Esophagus muscularis mucosa (tissue), 4 donors: ENCODE measurements around the gene TMEM247. TPM values are rescaled to one million over a fixed set of nuclear protein-coding genes. Genes with fewer than 3 reads are reported as not detected.
A peak's percentile ranks its signal among the peaks of the same experiment; 100 is the strongest.

Source experiments
- DNase-seq: peaks from one replicate; pipeline ENCODE4 v3.0.0-alpha.2; 2017; ENCODE audit errors: extremely low spot score
- H3K27ac ChIP-seq, 4 donors: fragments of 200-600 bp; sonication (generic); replicated peaks in 1 of 4; 1 replicate in 3 of 4; 2 replicates in 1 of 4; pipeline ENCODE4 v1.5.1; 2016 to 2019; ENCODE audit warnings: mild to moderate bottlenecking in 1 of 4
- H3K27me3 ChIP-seq, 4 donors: fragments of 200-600 bp; sonication (generic); one replicate each; pipeline versions ENCODE4 v1.5.1 to v1.6.0; 2016 to 2019
- H3K36me3 ChIP-seq, 4 donors: fragments of 200-600 bp; sonication (generic); one replicate each; pipeline ENCODE4 v1.5.1; 2016 to 2019
- H3K4me1 ChIP-seq, 4 donors: fragments of 200-600 bp; sonication (generic); one replicate each; pipeline ENCODE4 v1.5.1; 2016 to 2019
- H3K4me3 ChIP-seq, 4 donors: fragments of 200-600 bp; sonication (generic); 1 replicate in 2 of 4; 2 replicates in 2 of 4; pipeline ENCODE4 v1.5.1; 2016 to 2019; ENCODE audit warnings: mild to moderate bottlenecking in 4 of 4, moderate library complexity in 1 of 4
- H3K9me3 ChIP-seq, 4 donors: fragments of 200-600 bp; sonication (generic); 1 replicate in 3 of 4; 2 replicates in 1 of 4; pipeline ENCODE4 v1.5.1; 2016 to 2019
- EP300 ChIP-seq: sonication (generic); formaldehyde crosslinking; IDR thresholded peaks from one replicate; pipeline ENCODE4 v1.6.1; 2017; ENCODE audit warnings: antibody characterized with exemption
- POLR2A ChIP-seq: fragments of 450-650 bp; IDR thresholded peaks from one replicate; pipeline ENCODE4 v1.6.1; 2017; ENCODE audit warnings: antibody characterized with exemption, moderate library complexity, mild to moderate bottlenecking, low read depth
- POLR2AphosphoS5 ChIP-seq, 2 donors: sonication (generic); formaldehyde crosslinking; IDR thresholded peaks; one replicate each; pipeline ENCODE4 v1.6.1; 2017; ENCODE audit warnings: antibody characterized with exemption in 2 of 2
- WGBS: methylation state at CpG from one replicate; pipeline ENCODE4 v1.1.5; 2018; 5-methylcytosine and 5-hydroxymethylcytosine counted together
- intact Hi-C: fragments of 100-400 bp; cut with DNase I; formaldehyde crosslinking; loops from one replicate; pipeline ENCODE4 v1.15.1; 2023
- total RNA-seq, 4 donors: library from RNA; depleted of rRNA; stranded (reverse); fragments of >200 nt; gene quantifications; one replicate each; pipeline versions ENCODE4 v1.1.0 to v1.2.1, GENCODE V29; 2016
- TF ChIP-seq, protein P1 (sequence below), 3 experiments: fragments of 200-600 bp in 2 of 3; fragments of 450-650 bp in 1 of 3; sonication (generic) in 2 of 3; IDR thresholded peaks; one replicate each; pipeline ENCODE4 v1.5.1; 2017 to 2019; ENCODE audit warnings: antibody characterized with exemption in 3 of 3, mild to moderate bottlenecking in 2 of 3, moderate library complexity in 1 of 3

The TMEM247 gene
- total RNA-seq, 4 donors from 2014 or later = not detected

DNA sequence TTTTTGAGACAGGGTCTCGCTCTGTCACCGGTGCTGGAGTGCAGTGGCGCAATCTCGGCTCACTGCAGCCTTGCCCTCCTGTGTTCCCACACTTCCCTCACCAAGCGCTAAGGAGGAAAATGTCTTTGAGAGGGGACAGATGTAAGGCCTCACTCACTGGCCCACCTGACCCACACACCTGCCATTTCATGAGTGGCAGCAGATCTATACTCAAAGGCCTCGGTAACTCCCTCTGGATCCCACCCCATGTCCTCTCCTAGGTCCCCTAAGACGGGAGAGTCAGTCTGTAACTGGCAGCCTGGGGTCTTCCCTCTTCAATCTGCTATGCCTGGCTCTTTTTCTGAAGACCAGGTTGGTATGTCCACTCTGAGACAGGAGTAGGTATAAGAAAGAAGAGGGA, 12.9 kb downstream of the TMEM247 start:
- H3K36me3 ChIP-seq = no peaks in the 10 kb centered on the region
- H3K4me1 ChIP-seq = peaks cover 45 to 59% (median 49%) of the 10 kb centered on the region in 4 donors
- H3K4me3 ChIP-seq = no peak overlapping the region
- 96% methylated on average over 7 of the region's 7 CpGs for WGBS
- no peaks in the 10 kb centered on the region for H3K9me3 ChIP-seq
- TF ChIP-seq, protein P1, sequence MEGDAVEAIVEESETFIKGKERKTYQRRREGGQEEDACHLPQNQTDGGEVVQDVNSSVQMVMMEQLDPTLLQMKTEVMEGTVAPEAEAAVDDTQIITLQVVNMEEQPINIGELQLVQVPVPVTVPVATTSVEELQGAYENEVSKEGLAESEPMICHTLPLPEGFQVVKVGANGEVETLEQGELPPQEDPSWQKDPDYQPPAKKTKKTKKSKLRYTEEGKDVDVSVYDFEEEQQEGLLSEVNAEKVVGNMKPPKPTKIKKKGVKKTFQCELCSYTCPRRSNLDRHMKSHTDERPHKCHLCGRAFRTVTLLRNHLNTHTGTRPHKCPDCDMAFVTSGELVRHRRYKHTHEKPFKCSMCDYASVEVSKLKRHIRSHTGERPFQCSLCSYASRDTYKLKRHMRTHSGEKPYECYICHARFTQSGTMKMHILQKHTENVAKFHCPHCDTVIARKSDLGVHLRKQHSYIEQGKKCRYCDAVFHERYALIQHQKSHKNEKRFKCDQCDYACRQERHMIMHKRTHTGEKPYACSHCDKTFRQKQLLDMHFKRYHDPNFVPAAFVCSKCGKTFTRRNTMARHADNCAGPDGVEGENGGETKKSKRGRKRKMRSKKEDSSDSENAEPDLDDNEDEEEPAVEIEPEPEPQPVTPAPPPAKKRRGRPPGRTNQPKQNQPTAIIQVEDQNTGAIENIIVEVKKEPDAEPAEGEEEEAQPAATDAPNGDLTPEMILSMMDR (IDR thresholded peaks at IDR 0.05) = no peak
- TF ChIP-seq POLR2A (no peak), POLR2AphosphoS5 (IDR thresholded peaks at IDR 0.05) (no peak), EP300 (no peak)
- H3K27me3 ChIP-seq = no peaks in the 10 kb centered on the region
- intact Hi-C loops = no loop called here
- no peak overlapping the region for H3K27ac ChIP-seq
- DNase-seq = no peak

DNA sequence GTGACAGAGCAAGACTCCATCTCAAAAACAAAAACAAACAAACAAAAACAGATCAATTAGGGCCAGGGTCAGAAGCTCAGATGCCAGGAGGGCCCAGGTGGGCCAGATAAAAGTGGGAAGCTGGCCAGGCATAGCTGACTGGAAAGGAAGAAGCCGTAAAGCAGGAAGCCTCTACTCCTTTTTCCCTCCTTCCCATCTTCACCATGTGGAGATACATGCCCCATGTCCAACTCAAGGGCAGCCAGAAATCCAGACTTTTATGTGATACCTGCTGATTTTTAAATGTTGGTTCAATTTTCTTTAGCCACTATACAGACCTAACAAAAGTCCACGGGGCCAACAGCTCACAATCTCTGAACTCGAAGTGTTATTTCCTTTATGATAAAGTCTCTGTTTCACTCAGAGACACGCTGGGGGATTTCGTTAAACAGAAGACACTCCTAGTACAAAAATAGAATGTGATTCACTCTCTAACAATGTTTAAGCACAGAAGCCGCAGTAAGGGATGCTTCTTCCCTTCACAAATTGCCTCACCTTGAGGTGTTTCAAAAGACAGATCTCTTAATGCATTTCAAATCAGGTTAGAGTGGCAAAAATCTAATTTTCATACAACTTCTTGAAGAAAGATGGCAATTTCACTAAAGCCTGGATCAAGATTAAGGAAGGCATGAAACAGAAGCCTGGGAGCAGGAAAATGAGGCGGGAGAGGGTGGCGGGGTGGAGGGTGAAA, 14.0 kb downstream of the TMEM247 start:
- no peak overlapping the region for H3K4me3 ChIP-seq
- WGBS = 51% methylated on average over 8 of the region's 8 CpGs
- no peaks in the 10 kb centered on the region for H3K36me3 ChIP-seq
- intact Hi-C loops = no loop called here
- H3K27me3 ChIP-seq = no peaks in the 10 kb centered on the region
- DNase-seq = no peak
- H3K4me1 ChIP-seq = peaks cover 34 to 51% (median 38%) of the 10 kb centered on the region in 4 donors
- TF ChIP-seq EP300 = no peak
- TF ChIP-seq POLR2AphosphoS5 (IDR thresholded peaks at IDR 0.05) = peak in 1 of 2 donors; percentile 41
- H3K27ac ChIP-seq = peak overlapping the region; percentile 28 to 54 (median 43)
- no peaks in the 10 kb centered on the region for H3K9me3 ChIP-seq

DNA sequence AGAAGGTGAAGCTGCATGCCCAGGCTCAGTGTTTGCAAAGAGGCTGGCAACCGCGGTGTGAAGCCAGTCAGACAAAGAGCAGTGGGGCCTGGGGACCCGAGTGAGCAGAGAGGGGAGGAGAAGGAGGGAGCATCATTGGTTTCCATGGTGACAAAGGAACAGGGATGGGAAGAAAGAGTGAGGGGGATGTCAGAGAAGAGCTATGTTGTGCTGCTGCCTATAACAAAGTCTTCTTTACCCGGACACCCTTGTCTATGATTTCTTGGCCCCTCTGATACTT, 14.5 kb downstream of the TMEM247 start:
- intact Hi-C loops = no loop called here
- TF ChIP-seq EP300 (no peak), POLR2AphosphoS5 (IDR thresholded peaks at IDR 0.05) (no peak), POLR2A (no peak)
- TF ChIP-seq, protein P1 (IDR thresholded peaks at IDR 0.05) = no peak
- H3K9me3 ChIP-seq = no peaks in the 10 kb centered on the region

DNA sequence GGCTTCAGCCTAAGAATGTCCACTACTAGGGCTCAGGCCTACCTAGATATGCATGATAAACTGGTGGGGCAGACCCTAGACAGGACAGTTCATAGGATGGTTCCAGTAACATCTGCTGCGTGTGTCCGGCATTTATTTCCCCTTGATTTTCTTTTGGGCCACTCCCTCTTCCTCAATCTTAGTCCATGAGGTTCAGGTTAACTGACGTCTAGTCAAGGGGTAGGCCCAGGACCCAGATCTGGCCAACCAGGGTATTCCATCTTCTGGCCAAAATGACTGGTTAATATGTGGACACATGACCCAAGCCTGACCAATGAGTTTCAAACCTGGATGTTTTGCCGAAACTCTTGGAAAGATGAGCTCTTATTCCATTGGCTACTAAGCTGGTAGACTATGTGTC, 15.2 kb downstream of the TMEM247 start:
- intact Hi-C loops = no loop called here
- no peaks in the 10 kb centered on the region for H3K9me3 ChIP-seq
- TF ChIP-seq EP300 (no peak), POLR2A (no peak), POLR2AphosphoS5 (IDR thresholded peaks at IDR 0.05) (no peak)
- TF ChIP-seq, protein P1 (IDR thresholded peaks at IDR 0.05) = no peak
- no peak overlapping the region for H3K4me3 ChIP-seq
- 81% methylated on average over 4 of the region's 4 CpGs for WGBS
- H3K27me3 ChIP-seq = no peaks in the 10 kb centered on the region
- H3K27ac ChIP-seq = no peak overlapping the region
- H3K4me1 ChIP-seq = peaks cover 22 to 43% (median 36%) of the 10 kb centered on the region in 4 donors
- no peaks in the 10 kb centered on the region for H3K36me3 ChIP-seq
- no peak for DNase-seq

More for the DNA sequence above, 14.5 kb downstream of the TMEM247 start:
- Histone ChIP-seq H3K36me3 (no peaks in the 10 kb centered on the region), H3K27ac (peak overlapping the region in 3 of 4 donors; percentile 34 to 54 (median 52)), H3K27me3 (no peaks in the 10 kb centered on the region), H3K4me1 (peaks cover 29 to 46% (median 35%) of the 10 kb centered on the region in 4 donors), H3K4me3 (no peak overlapping the region)
- 38% methylated on average over 4 of the region's 4 CpGs for WGBS
- DNase-seq = no peak

DNA sequence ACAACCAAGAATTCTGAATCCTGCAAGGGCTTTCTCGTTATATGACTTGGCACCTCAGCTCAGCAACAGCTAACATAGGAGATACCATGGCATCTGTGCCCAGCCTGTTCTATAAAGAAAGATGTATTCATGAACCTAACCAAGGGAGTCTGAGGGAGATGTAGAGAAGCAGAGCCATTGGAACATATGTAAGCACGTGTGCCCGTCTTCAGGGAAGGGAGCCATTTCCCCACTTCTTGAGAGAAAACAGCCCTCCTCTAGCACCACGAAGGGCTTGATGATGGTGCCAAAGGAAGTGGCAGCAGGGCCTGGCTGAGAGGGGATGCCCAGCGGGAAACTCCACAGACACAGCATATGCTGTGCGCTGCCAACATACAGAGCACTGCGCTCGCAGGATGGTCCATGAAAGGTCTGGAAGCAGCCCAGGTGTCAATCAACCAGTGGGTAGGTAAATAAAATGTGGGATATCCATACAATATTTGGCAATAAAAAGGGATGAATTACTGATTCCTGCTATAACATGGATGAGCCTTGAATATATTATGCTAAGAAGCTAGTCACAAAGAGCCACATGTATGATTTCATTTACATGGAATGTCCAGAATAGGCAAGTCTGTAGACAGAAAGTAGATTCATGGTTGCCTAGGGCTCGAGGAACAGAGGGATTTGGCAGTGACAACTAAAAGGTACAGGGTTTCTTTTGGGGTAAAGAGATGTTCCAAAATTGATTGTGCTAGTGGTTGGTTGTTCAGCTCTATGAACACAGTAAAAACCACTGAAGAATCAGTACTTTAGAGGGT, 16.1 kb downstream of the TMEM247 start:
- no peaks in the 10 kb centered on the region for H3K27me3 ChIP-seq
- DNase-seq = no peak
- TF ChIP-seq POLR2AphosphoS5 (IDR thresholded peaks at IDR 0.05) = no peak
- TF ChIP-seq EP300 = no peak
- TF ChIP-seq, protein P1 (IDR thresholded peaks at IDR 0.05) = no peak
- TF ChIP-seq POLR2A = no peak
- WGBS = 87% methylated on average over 9 of the region's 9 CpGs
- intact Hi-C loops = no loop called here
- H3K27ac ChIP-seq = no peak overlapping the region
- H3K4me3 ChIP-seq = no peak overlapping the region
- H3K4me1 ChIP-seq = peaks cover 16 to 40% (median 32%) of the 10 kb centered on the region in 4 donors
- no peaks in the 10 kb centered on the region for H3K9me3 ChIP-seq
- no peaks in the 10 kb centered on the region for H3K36me3 ChIP-seq
